OCI-LY1 (cell line): ENCODE measurements around the gene GPATCH8.
A peak's percentile ranks its signal among the peaks of the same experiment; 100 is the strongest.

Experiments
- H2AFZ ChIP-seq: fragments of 200-600 bp; sonication (generic), shearing (Covaris generic); 2 replicates; pipeline ENCODE4 v1.6.0; 2014; ENCODE audit warnings: antibody characterized with exemption, mild to moderate bottlenecking, low read length
- H3F3A ChIP-seq: fragments of 200-600 bp; sonication (generic), shearing (Covaris generic); 2 replicates; pipeline ENCODE4 v1.6.0; 2014; ENCODE audit warnings: mild to moderate bottlenecking, antibody characterized with exemption, low read length, moderate library complexity; ENCODE audit not compliant: insufficient read depth
- H3K27ac ChIP-seq: fragments of 200-600 bp; sonication (generic); 2 replicates; pipeline ENCODE4 v1.5.1; 2014; ENCODE audit warnings: low read length, mixed run types, mild to moderate bottlenecking, low read depth; ENCODE audit not compliant: poor library complexity, severe bottlenecking
- H3K27me3 ChIP-seq: fragments of 200-600 bp; sonication (generic); 2 replicates; pipeline ENCODE4 v1.6.0; 2014; ENCODE audit warnings: antibody characterized with exemption, mild to moderate bottlenecking, low read length, moderate library complexity; ENCODE audit not compliant: insufficient read depth
- H3K36me3 ChIP-seq: fragments of 200-600 bp; sonication (generic); 2 replicates; pipeline ENCODE4 v1.6.1; 2014; ENCODE audit warnings: mild to moderate bottlenecking, antibody characterized with exemption, low read length, moderate library complexity, mixed read lengths; ENCODE audit not compliant: insufficient read depth
- H3K4me1 ChIP-seq: fragments of 200-600 bp; sonication (generic); 2 replicates; pipeline ENCODE4 v1.5.1; 2014; ENCODE audit warnings: mild to moderate bottlenecking, low read length, moderate library complexity; ENCODE audit not compliant: insufficient read depth, severe bottlenecking
- H3K4me2 ChIP-seq: fragments of 200-600 bp; sonication (generic), shearing (Covaris generic); 2 replicates; pipeline ENCODE4 v1.6.1; 2014; ENCODE audit warnings: low read length
- H3K4me3 ChIP-seq: fragments of 200-600 bp; sonication (generic); 2 replicates; pipeline ENCODE4 v1.5.1; 2014; ENCODE audit warnings: low read length, low read depth, mild to moderate bottlenecking, mixed read lengths; ENCODE audit not compliant: poor library complexity, severe bottlenecking
- H3K79me2 ChIP-seq: fragments of 200-600 bp; shearing (Covaris generic); 2 replicates; pipeline ENCODE4 v1.6.1; 2016; ENCODE audit warnings: mixed run types, low read length, mixed read lengths; ENCODE audit not compliant: insufficient read depth
- H3K9ac ChIP-seq: fragments of 200-600 bp; sonication (generic), shearing (Covaris generic); 2 replicates; pipeline ENCODE4 v1.6.1; 2014; ENCODE audit warnings: mild to moderate bottlenecking, low read length, mixed read lengths
- H3K9me2 ChIP-seq: fragments of 200-600 bp; sonication (generic), shearing (Covaris generic); 2 replicates; pipeline ENCODE4 v1.6.1; 2014; ENCODE audit warnings: low read depth, mild to moderate bottlenecking, low read length, mixed read lengths
- H3K9me3 ChIP-seq: fragments of 200-600 bp; shearing (Covaris generic); 2 replicates; pipeline ENCODE4 v1.6.1; 2014; ENCODE audit warnings: low read length, mixed read lengths
- H4K20me1 ChIP-seq: fragments of 200-600 bp; sonication (generic), shearing (Covaris generic); 2 replicates; pipeline ENCODE4 v1.6.0; 2016; ENCODE audit warnings: mild to moderate bottlenecking, low read length; ENCODE audit not compliant: insufficient read depth
- CTCF ChIP-seq: fragments of 200-600 bp; sonication (generic), shearing (Covaris generic); IDR thresholded peaks from 2 replicates; pipeline ENCODE4 v1.5.1; 2017; ENCODE audit warnings: mild to moderate bottlenecking, antibody characterized with exemption, low read length, moderate library complexity, mixed read lengths
- EZH2 ChIP-seq: fragments of 200-600 bp; sonication (generic), shearing (Covaris generic); IDR thresholded peaks from 2 replicates; pipeline ENCODE4 v1.8.0; 2017; ENCODE audit warnings: borderline replicate concordance, mixed run types, mild to moderate bottlenecking, antibody characterized with exemption, low read length, moderate library complexity, mixed read lengths

Gene GPATCH8

GRCh38 chr17:44376779-44377178 lies 126.4 kb downstream of the GPATCH8 start:
- Histone ChIP-seq H4K20me1 (no peaks in the 10 kb centered on the region), H3K4me2 (no peak overlapping the region), H3F3A (no peaks in the 10 kb centered on the region), H3K79me2 (no peaks in the 10 kb centered on the region), H3K9me3 (no peaks in the 10 kb centered on the region), H2AFZ (no peak overlapping the region), H3K4me1 (peaks cover 6% of the 10 kb centered on the region), H3K4me3 (no peak overlapping the region), H3K27ac (no peak overlapping the region), H3K36me3 (no peaks in the 10 kb centered on the region), H3K9me2 (no peaks in the 10 kb centered on the region), H3K9ac (no peak overlapping the region), H3K27me3 (peaks cover 10% of the 10 kb centered on the region; the same call in 1 of the 2 replicates)
- TF ChIP-seq CTCF = no peak
- TF ChIP-seq EZH2 = no peak

- H3K36me3 ChIP-seq = no peaks in the 10 kb centered on the region
- no peaks in the 10 kb centered on the region for H3K79me2 ChIP-seq
- no peak overlapping the region for H3K27ac ChIP-seq
- no peaks in the 10 kb centered on the region for H3F3A ChIP-seq
- no peaks in the 10 kb centered on the region for H3K9me2 ChIP-seq
- H4K20me1 ChIP-seq = no peaks in the 10 kb centered on the region
- TF ChIP-seq EZH2 (no peak), CTCF (peak; percentile 69)
- H3K4me3 ChIP-seq = no peak overlapping the region
- no peaks in the 10 kb centered on the region for H3K9me3 ChIP-seq
- H3K4me2 ChIP-seq = no peak overlapping the region
- H3K27me3 ChIP-seq = peaks cover 10% of the 10 kb centered on the region; the same call in 1 of the 2 replicates
- H3K4me1 ChIP-seq = peaks cover 6% of the 10 kb centered on the region
- no peak overlapping the region for H2AFZ ChIP-seq
- H3K9ac ChIP-seq = no peak overlapping the region
These were observed 127.1 kb downstream of the GPATCH8 start for GRCh38 chr17:44376124-44376523.

GRCh38 chr17:44375196-44376017 lies 127.8 kb downstream of the GPATCH8 start:
- TF ChIP-seq CTCF = no peak
- no peak for TF ChIP-seq EZH2
- H3K4me1 ChIP-seq = peaks cover 6% of the 10 kb centered on the region
- no peaks in the 10 kb centered on the region for H3K36me3 ChIP-seq
- H3K9me3 ChIP-seq = no peaks in the 10 kb centered on the region
- no peaks in the 10 kb centered on the region for H3K9me2 ChIP-seq
- no peaks in the 10 kb centered on the region for H4K20me1 ChIP-seq
- H3K27me3 ChIP-seq = peaks cover 10% of the 10 kb centered on the region; the same call in 1 of the 2 replicates
- H3F3A ChIP-seq = no peaks in the 10 kb centered on the region
- H3K4me2 ChIP-seq = no peak overlapping the region
- H3K79me2 ChIP-seq = no peaks in the 10 kb centered on the region
- H3K4me3 ChIP-seq = no peak overlapping the region
- H3K27ac ChIP-seq = no peak overlapping the region
- H2AFZ ChIP-seq = no peak overlapping the region
- no peak overlapping the region for H3K9ac ChIP-seq
